NCI-H82 treated with DMSO at 0.1 percent for 48 hours (cell line): ENCODE measurements around the gene NKAIN4.
"Not testable (repeated sequence)": the region's sequence is repeated elsewhere in the genome, so short reads cannot be mapped to it uniquely, and the experiment has no call there.

Experiments used
- DNase-seq: peaks from one replicate; lab custom pipeline; 2025; ENCODE audit not compliant: unreplicated experiment; lab: John Stamatoyannopoulos, UW

NKAIN4 gene

GRCh38 chr20:63238514-63239125 is 15.6 kb downstream of the NKAIN4 start:
- no peak for DNase-seq

- DNase-seq = no peak
Observed at GRCh38 chr20:63238031-63238430, 16.2 kb downstream of the NKAIN4 start.

GRCh38 chr20:63236116-63236837 is 18.0 kb downstream of the NKAIN4 start:
- DNase-seq = no peak

GRCh38 chr20:63235399-63235983 is 18.8 kb downstream of the NKAIN4 start, which contains the start of gene BIRC7:
TSS of gene BIRC7 (plus strand) at chr20:63235905. CDS start at chr20:63236097, 192 bp downstream.
- DNase-seq = no peak

GRCh38 chr20:63234693-63235398 is 19.4 kb downstream of the NKAIN4 start:
- no peak for DNase-seq

GRCh38 chr20:63233924-63234323 is 20.3 kb downstream of the NKAIN4 start:
- no peak for DNase-seq

GRCh38 chr20:63233061-63233344 is 21.3 kb downstream of the NKAIN4 start:
- no peak for DNase-seq

- DNase-seq = no peak
Observed at GRCh38 chr20:63232235-63233060, 21.8 kb downstream of the NKAIN4 start.

- DNase-seq = no peak
Observed at GRCh38 chr20:63230800-63231268, 23.4 kb downstream of the NKAIN4 start.

GRCh38 chr20:63228806-63229205 is 25.5 kb downstream of the NKAIN4 start:
- no peak for DNase-seq

GRCh38 chr20:63227260-63227659 is 27.0 kb downstream of the NKAIN4 start:
- DNase-seq = no peak

GRCh38 chr20:63226042-63226943 is 28.0 kb downstream of the NKAIN4 start:
- DNase-seq = no peak

GRCh38 chr20:63225082-63225454 is 29.2 kb downstream of the NKAIN4 start:
- no peak for DNase-seq

GRCh38 chr20:63224412-63225081 is 29.7 kb downstream of the NKAIN4 start:
- DNase-seq = no peak

- DNase-seq = no peak
Observed at GRCh38 chr20:63223826-63224207, 30.4 kb downstream of the NKAIN4 start.

GRCh38 chr20:63223121-63223825 is 31.0 kb downstream of the NKAIN4 start:
- no peak for DNase-seq

- no peak for DNase-seq
Observed at GRCh38 chr20:63222541-63222940, 31.7 kb downstream of the NKAIN4 start.

- not testable (repeated sequence) for DNase-seq
Observed at GRCh38 chr20:63221400-63222053, 32.7 kb downstream of the NKAIN4 start.
